Fibroblast of the aortic adventitia (primary cell): ENCODE results near the gene DNAH9. TPM values are rescaled to one million over a fixed set of nuclear protein-coding genes. Genes with fewer than 3 reads are reported as not detected.

ENCODE experiments used
- DNase-seq: peaks from one replicate; pipeline ENCODE4 v3.0.0-alpha.2; 2010; ENCODE audit warnings: low read depth
- H3K4me3 ChIP-seq: 2 replicates; pipeline ENCODE4 v1.5.1; 2011; ENCODE audit warnings: low read depth, mild to moderate bottlenecking, control low read depth, low read length, moderate library complexity
- CTCF ChIP-seq: IDR thresholded peaks from 2 replicates; pipeline ENCODE4 v1.5.1; 2011; ENCODE audit warnings: mild to moderate bottlenecking, low read length, control low read depth, inconsistent platforms; ENCODE audit not compliant: insufficient read depth
- total RNA-seq: library from RNA; depleted of rRNA; stranded (reverse); fragments of >200 nt; gene quantifications from 2 replicates; pipeline ENCODE4 v1.2.3, GENCODE V29; 2012; ENCODE audit warnings: low replicate concordance

Gene DNAH9
- total RNA-seq, 1 donor: not detected

- DNase-seq: no peak
- no peak overlapping the region for H3K4me3 ChIP-seq
- no peak for TF ChIP-seq CTCF
Observed at GRCh38 chr17:11641521-11642275, 43.4 kb downstream of the DNAH9 start.

GRCh38 chr17:11642655-11643054, 44.4 kb downstream of the DNAH9 start:
- no peak for DNase-seq
- H3K4me3 ChIP-seq: no peak overlapping the region
- no peak for TF ChIP-seq CTCF

- DNase-seq: no peak
- no peak overlapping the region for H3K4me3 ChIP-seq
- no peak for TF ChIP-seq CTCF
Observed at GRCh38 chr17:11643851-11644250, 45.6 kb downstream of the DNAH9 start.

GRCh38 chr17:11644265-11645212, 46.3 kb downstream of the DNAH9 start:
- peak; percentile 54 for TF ChIP-seq CTCF
- H3K4me3 ChIP-seq: no peak overlapping the region
- DNase-seq: peak; percentile 37

GRCh38 chr17:11645426-11645825, 47.2 kb downstream of the DNAH9 start:
- TF ChIP-seq CTCF: no peak
- DNase-seq: no peak
- no peak overlapping the region for H3K4me3 ChIP-seq

GRCh38 chr17:11651089-11651488, 52.8 kb downstream of the DNAH9 start:
- H3K4me3 ChIP-seq: no peak overlapping the region
- no peak for DNase-seq
- no peak for TF ChIP-seq CTCF
